Stimulated activated CD4-positive, alpha-beta T cell treated with anti-CD3 and anti-CD28 coated beads, Interleukin-15, amount 100 ng/mL, for 24 hours (primary cell): ENCODE data around the gene RIPOR3.
A peak's percentile ranks its signal among the peaks of the same experiment; 100 is the strongest.
"Not testable (repeated sequence)": the region's sequence is repeated elsewhere in the genome, so short reads cannot be mapped to it uniquely, and the experiment has no call there.

Experiments
- DNase-seq: peaks from one replicate; pipeline ENCODE4 v3.0.0-alpha.2; 2020

The RIPOR3 gene

GRCh38 chr20:50628853-50629669 lies 62.3 kb downstream of the RIPOR3 start:
- DNase-seq: no peak

GRCh38 chr20:50628332-50628731 lies 63.0 kb downstream of the RIPOR3 start:
- no peak for DNase-seq

GRCh38 chr20:50627747-50628146 lies 63.6 kb downstream of the RIPOR3 start:
- DNase-seq: no peak

- peak; percentile 39 for DNase-seq
These were observed 65.2 kb downstream of the RIPOR3 start for GRCh38 chr20:50625986-50626677.

GRCh38 chr20:50624351-50625016 lies 66.9 kb downstream of the RIPOR3 start:
- DNase-seq: no peak

GRCh38 chr20:50621068-50621665 lies 70.2 kb downstream of the RIPOR3 start:
- DNase-seq: no peak

GRCh38 chr20:50620459-50620858 lies 70.9 kb downstream of the RIPOR3 start:
- not testable (repeated sequence) for DNase-seq

GRCh38 chr20:50618537-50618936 lies 72.8 kb downstream of the RIPOR3 start:
- no peak for DNase-seq

GRCh38 chr20:50617022-50617421 lies 74.3 kb downstream of the RIPOR3 start:
- no peak for DNase-seq

GRCh38 chr20:50615407-50615806 lies 75.9 kb downstream of the RIPOR3 start:
- DNase-seq: no peak

GRCh38 chr20:50613438-50614169 lies 77.7 kb downstream of the RIPOR3 start:
- DNase-seq: no peak

- DNase-seq: no peak
These were observed 80.1 kb downstream of the RIPOR3 start for GRCh38 chr20:50611128-50611810.

- DNase-seq: no peak
These were observed 81.1 kb downstream of the RIPOR3 start for GRCh38 chr20:50610212-50610718.

GRCh38 chr20:50609438-50609989 lies 81.8 kb downstream of the RIPOR3 start:
- DNase-seq: no peak

- no peak for DNase-seq
These were observed 82.6 kb downstream of the RIPOR3 start for GRCh38 chr20:50608750-50609104.

- DNase-seq: no peak
These were observed 83.2 kb downstream of the RIPOR3 start for GRCh38 chr20:50607850-50608749.

GRCh38 chr20:50607436-50607835 lies 83.9 kb downstream of the RIPOR3 start:
- DNase-seq: no peak

GRCh38 chr20:50605136-50605535 lies 86.2 kb downstream of the RIPOR3 start:
- no peak for DNase-seq

- DNase-seq: no peak
These were observed 86.9 kb downstream of the RIPOR3 start for GRCh38 chr20:50604451-50604850.

- no peak for DNase-seq
These were observed 88.8 kb downstream of the RIPOR3 start for GRCh38 chr20:50602432-50603088.
